Heart left ventricle (tissue), 16 donors: Measurements from ENCODE around the gene TOM1. TPM values are rescaled to one million over a fixed set of nuclear protein-coding genes. Genes with fewer than 3 reads are reported as not detected.

Experiments
- ATAC-seq, 4 donors: fragments of 200-7000 bp; cut with Tn5 transposase; one replicate each; pipeline ENCODE4 v1.9.1; 2020 to 2022; ENCODE audit warnings: moderate library complexity in 4 of 4, mild to moderate bottlenecking in 3 of 4, moderate number of reproducible peaks in 1 of 4
- DNase-seq, 5 donors: peaks; one replicate each; pipeline ENCODE4 v3.0.0-alpha.2; 2020
- H3K27ac ChIP-seq, 12 donors: fragments of 200-600 bp; sonication (generic) in 4 of 12; one replicate each; pipeline versions ENCODE4 v1.5.0 to v1.8.0; 2016 to 2022; ENCODE audit warnings: mild to moderate bottlenecking in 2 of 12
- H3K27me3 ChIP-seq, 9 donors: fragments of 200-600 bp; sonication (generic) in 2 of 9; one replicate each; pipeline versions ENCODE4 v1.5.1 to v1.8.0; 2016 to 2022; ENCODE audit warnings: mild to moderate bottlenecking in 3 of 9
- H3K36me3 ChIP-seq, 9 donors: fragments of 200-600 bp; sonication (generic) in 2 of 9; one replicate each; pipeline versions ENCODE4 v1.5.0 to v1.8.0; 2018 to 2022; ENCODE audit warnings: mild to moderate bottlenecking in 2 of 9
- H3K4me1 ChIP-seq, 12 donors: fragments of 200-600 bp; sonication (generic) in 4 of 12; one replicate each; pipeline versions ENCODE4 v1.5.0 to v1.8.0; 2016 to 2022; ENCODE audit warnings: mild to moderate bottlenecking in 3 of 12
- H3K4me3 ChIP-seq, 12 donors: fragments of 200-600 bp; sonication (generic) in 4 of 12; one replicate each; pipeline versions ENCODE4 v1.5.0 to v1.8.0; 2017 to 2022; ENCODE audit warnings: mild to moderate bottlenecking in 9 of 12, moderate library complexity in 4 of 12
- H3K9me3 ChIP-seq, 12 donors: fragments of 200-600 bp; sonication (generic) in 4 of 12; one replicate each; pipeline versions ENCODE4 v1.5.0 to v1.8.0; 2016 to 2022; ENCODE audit warnings: mild to moderate bottlenecking in 1 of 12
- CTCF ChIP-seq, 12 donors: fragments of 200-600 bp; sonication (generic) in 4 of 12; IDR thresholded peaks; one replicate each; pipeline versions ENCODE4 v1.5.0 to v1.8.0; 2018 to 2022; ENCODE audit warnings: antibody characterized with exemption in 12 of 12, mild to moderate bottlenecking in 5 of 12
- POLR2A ChIP-seq, 2 donors: fragments of 450-650 bp; IDR thresholded peaks; one replicate each; pipeline ENCODE4 v1.6.1; 2017; ENCODE audit warnings: antibody characterized with exemption in 2 of 2, mild to moderate bottlenecking in 2 of 2, moderate library complexity in 2 of 2
- WGBS, 4 donors: extraction: QIAGEN DNeasy Blood & Tissue Kit in 2 of 4; methylation state at CpG; one replicate each; pipeline versions ENCODE4 v1.1.5 to v1.1.7; 2013 to 2018; 5-methylcytosine and 5-hydroxymethylcytosine counted together
- intact Hi-C, 10 donors: fragments of 100-400 bp; cut with DNase I; formaldehyde crosslinking; loops; one replicate each; pipeline versions ENCODE4 v1.11.1 to v1.14.2; 2022
- polyA plus RNA-seq, 2 donors: library from polyadenylated mRNA; stranded (reverse); fragments of 200-250 nt; gene quantifications; one replicate each; pipeline ENCODE4 v1.2.3, GENCODE V29; 2013
- total RNA-seq, 9 donors: library from RNA; depleted of rRNA in 2 of 9; stranded (reverse); fragments of >200 nt in 2 of 9; fragmentation: NEBNext Ultra II Directional in 3 of 9; extraction: Animal tissue kit (Norgen Biotek cat#: 25700) in 3 of 9; gene quantifications; one replicate each; pipeline versions ENCODE4 v1.1.0 to v1.2.4, GENCODE V29; 2016 to 2023
- donor health status: ischemic (EF 13 %, LVEDD 7.1; RV severe dilation, severe dysfunction).
- donor health status: healthy with polysubstance abuse.
- donor health status: DM: no; HTN: yes; CAD: no.
- donor health status: DM: no; HTN: no; CAD: no.
- donor health status: ischemic (EF 25% LVEDD 6.9; RV normal size, moderate dysfunction).
- donor health status: ischemic (EF 25% LVEDD 5.7; RV mildly dilated, moderate dysfunction).
- donor health status: healthy.
- donor health status: DM: yes; HTN: yes; CAD: no.
- donor health status: ischemic (EF 35%, LVEDD 5.7; RV mildly dilated, moderate dysfunction).
- donor health status: nonischemic (EF 11% LVEDD 7.7; RV severe dilation, severe dysfunction).
- donor health status: DM: yes; HTN: yes; CAD: no.
- donor health status: PGD.
- donor health status: ischemic (EF 29% LVEDD 5.4; RV normal size, mild dysfunction).
- donor health status: nonischemic (EF 23%, LVEDD 6.1; RV moderate dilation, normal function).

Gene TOM1
- total and polyA plus RNA-seq, 11 donors: 46.8 to 362 (median 56.8) TPM

- intact Hi-C loops: no loop called here
- TF ChIP-seq POLR2A (IDR thresholded peaks at IDR 0.05) (no peak), CTCF (IDR thresholded peaks at IDR 0.05) (no peak)
- no peaks in the 10 kb centered on the region for H3K9me3 ChIP-seq
- no peak overlapping the region for H3K4me3 ChIP-seq
- DNase-seq (peak in 3 of 5 donors; percentile 45 to 61 (median 52)), ATAC-seq (peak in 3 of 4 donors; percentile 20 to 23 (median 21))
- H3K27me3 ChIP-seq: no peaks in the 10 kb centered on the region
- WGBS, 4 donors: 58 to 73% (median 62%) methylated on average over 11 to 12 of the region's 12 CpGs
- H3K4me1 ChIP-seq: peaks cover 0 to 66% (median 55%) of the 10 kb centered on the region in 12 donors
- H3K27ac ChIP-seq: peak overlapping the region; percentile 49 to 94 (median 88)
- H3K36me3 ChIP-seq: peaks cover 0 to 38% (median 30%) of the 10 kb centered on the region in 9 donors
Observed at GRCh38 chr22:35315141-35315854, 15.6 kb downstream of the TOM1 start.

GRCh38 chr22:35315855-35316745, 16.4 kb downstream of the TOM1 start:
- Histone ChIP-seq H3K4me3 (no peak overlapping the region), H3K27me3 (no peaks in the 10 kb centered on the region), H3K4me1 (peaks cover 0 to 58% (median 49%) of the 10 kb centered on the region in 12 donors), H3K36me3 (peaks cover 0 to 46% (median 34%) of the 10 kb centered on the region in 9 donors), H3K9me3 (no peaks in the 10 kb centered on the region), H3K27ac (peak overlapping the region; percentile 49 to 94 (median 88))
- ATAC-seq (peak; percentile 72 to 84 (median 78)), DNase-seq (peak in 4 of 5 donors; percentile 70 to 89 (median 83))
- TF ChIP-seq POLR2A (IDR thresholded peaks at IDR 0.05) (no peak), CTCF (IDR thresholded peaks at IDR 0.05) (peak in 1 of 12 donors; percentile 29)
- 49 to 60% (median 54%) methylated on average over 19 to 27 of the region's 27 CpGs for WGBS, 4 donors
- intact Hi-C loops: no loop called here

GRCh38 chr22:35316751-35317150, 17.1 kb downstream of the TOM1 start:
- ATAC-seq: no peak
- H3K27me3 ChIP-seq: no peaks in the 10 kb centered on the region
- no peak for DNase-seq
- peaks cover 0 to 57% (median 44%) of the 10 kb centered on the region in 12 donors for H3K4me1 ChIP-seq
- intact Hi-C loops: no loop called here
- peaks cover 0 to 53% (median 40%) of the 10 kb centered on the region in 9 donors for H3K36me3 ChIP-seq
- peak overlapping the region in 11 of 12 donors; percentile 61 to 94 (median 88) for H3K27ac ChIP-seq
- no peaks in the 10 kb centered on the region for H3K9me3 ChIP-seq
- H3K4me3 ChIP-seq: no peak overlapping the region
- 75 to 87% (median 85%) methylated on average over 7 of the region's 7 CpGs for WGBS, 4 donors
- no peak for TF ChIP-seq POLR2A (IDR thresholded peaks at IDR 0.05)
- TF ChIP-seq CTCF (IDR thresholded peaks at IDR 0.05): no peak
